GM23248 (cell line): Measurements from ENCODE around the gene TRIM9.

Experiments
- EZH2 ChIP-seq: fragments of 200-600 bp; sonication (generic); IDR thresholded peaks from 2 replicates; pipeline ENCODE4 v1.6.1; 2018; ENCODE audit warnings: antibody characterized with exemption, mild to moderate bottlenecking; ENCODE audit not compliant: insufficient read depth, poor library complexity, severe bottlenecking
- EZH2phosphoT487 ChIP-seq: fragments of 200-600 bp; sonication (generic); IDR thresholded peaks from 2 replicates; pipeline ENCODE4 v1.6.1; 2018; ENCODE audit warnings: antibody characterized with exemption, moderate library complexity, mild to moderate bottlenecking, low read depth; ENCODE audit not compliant: insufficient read depth

- TF ChIP-seq EZH2 (no peak), EZH2phosphoT487 (no peak)
These were observed 14.3 kb downstream of the TRIM9 start for GRCh38 chr14:51080645-51081044.
